K562 (cell line): ENCODE measurements around the gene MAD1L1.

Experiments used
- NFIC ChIP-seq: fragments of 450-650 bp; IDR thresholded peaks from 2 replicates; pipeline ENCODE4 v1.6.1; 2017; ENCODE audit warnings: mild to moderate bottlenecking, inconsistent platforms
- OTX1 ChIP-seq: fragments of 450-650 bp; formaldehyde crosslinking; IDR thresholded peaks from 2 replicates; pipeline ENCODE4 v1.4.0; 2022; ENCODE audit warnings: mild to moderate bottlenecking
- PCBP1 ChIP-seq: fragments of 200-400 bp; formaldehyde crosslinking; IDR thresholded peaks from 2 replicates; pipeline ENCODE4 v1.6.1; 2018; ENCODE audit warnings: mild to moderate bottlenecking, low read depth, low read length; ENCODE audit not compliant: poor library complexity, severe bottlenecking
- POLR2A ChIP-seq: fragments of 450-650 bp; conservative IDR thresholded peaks from 2 replicates; pipeline ENCODE4 v1.6.1; 2016
- RBM39 ChIP-seq: fragments of 200-400 bp; formaldehyde crosslinking; optimal IDR thresholded peaks from 2 replicates; pipeline ENCODE3; 2018; ENCODE audit warnings: low read depth, low read length
- YY1 ChIP-seq, 3 experiments: IDR thresholded peaks; 2 replicates each; pipeline ENCODE4 v1.6.1; 2011; ENCODE audit warnings: low read length in 2 of 3, mild to moderate bottlenecking in 2 of 3, moderate library complexity in 2 of 3, borderline replicate concordance in 1 of 3, control low read depth in 1 of 3, low read depth in 1 of 3; ENCODE audit not compliant: insufficient read depth in 3 of 3, insufficient replicate concordance in 2 of 3, control insufficient read depth in 1 of 3, insufficient read length in 1 of 3; ENCODE audit errors: extremely low read depth in 1 of 3
- ZFX ChIP-seq: sonication (generic); formaldehyde crosslinking; IDR thresholded peaks from 2 replicates; pipeline ENCODE4 v1.8.0; 2022; ENCODE audit warnings: mild to moderate bottlenecking, missing genetic modification reagents, moderate library complexity
- TF ChIP-seq, protein P1 (sequence below), 2 experiments: fragments of 200-800 bp in 1 of 2; sonication (Bioruptor generic) in 1 of 2; sonication (generic) in 1 of 2; formaldehyde crosslinking in 1 of 2; IDR thresholded peaks in 1 of 2; conservative IDR thresholded peaks in 1 of 2; 2 replicates each; pipeline versions ENCODE4 v1.5.0 to v1.6.1; 2016 to 2020; ENCODE audit warnings: missing compliant biosample characterization in 1 of 2, missing genetic modification characterization in 1 of 2, missing genetic modification reagents in 1 of 2
- TF ChIP-seq, protein P2 (sequence below): fragments of 250-450 bp; sonication (Bioruptor Pico); IDR thresholded peaks from 2 replicates; pipeline ENCODE4 v1.8.0; 2022; ENCODE audit warnings: moderate library complexity, mild to moderate bottlenecking, inconsistent platforms
- TF ChIP-seq, protein P3 (sequence below): IDR thresholded peaks from 2 replicates; pipeline ENCODE4 v1.6.1; 2014; ENCODE audit warnings: antibody characterized with exemption

DNA sequence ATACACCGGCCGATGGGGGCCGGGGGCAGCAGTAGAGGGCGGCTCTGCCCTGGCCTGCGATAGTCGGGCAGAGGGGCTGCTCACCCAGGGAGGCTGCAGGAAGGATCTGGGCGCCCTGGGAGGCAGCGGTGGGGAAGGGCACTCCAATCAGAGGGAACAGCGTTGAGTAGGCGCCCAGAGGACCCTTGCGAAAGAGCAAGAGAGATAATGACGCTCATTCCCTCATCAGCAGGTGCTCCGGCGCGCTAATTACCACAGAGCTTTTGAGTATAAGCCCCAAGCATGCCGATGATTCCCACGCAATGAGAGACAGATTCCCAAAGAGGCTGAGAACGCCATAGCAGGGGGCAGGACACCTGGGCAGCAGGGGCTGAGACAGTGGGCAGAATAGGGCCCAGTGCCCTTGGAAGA, 215.3 kb downstream of the MAD1L1 start:
- TF ChIP-seq NFIC (no peak), ZFX (CRISPR knock-in tag) (no peak), PCBP1 (no peak), OTX1 (no peak), YY1 (IDR thresholded peaks at IDR 0.05; ENCODE audit: borderline replicate concordance in 1 of 3, control insufficient read depth in 1 of 3, extremely low read depth in 1 of 3, insufficient read depth in 3 of 3, insufficient read length in 1 of 3, insufficient replicate concordance in 2 of 3, low read depth in 1 of 3, low read length in 2 of 3) (no peak), RBM39 (no peak), POLR2A (no peak)
- TF ChIP-seq, protein P1, sequence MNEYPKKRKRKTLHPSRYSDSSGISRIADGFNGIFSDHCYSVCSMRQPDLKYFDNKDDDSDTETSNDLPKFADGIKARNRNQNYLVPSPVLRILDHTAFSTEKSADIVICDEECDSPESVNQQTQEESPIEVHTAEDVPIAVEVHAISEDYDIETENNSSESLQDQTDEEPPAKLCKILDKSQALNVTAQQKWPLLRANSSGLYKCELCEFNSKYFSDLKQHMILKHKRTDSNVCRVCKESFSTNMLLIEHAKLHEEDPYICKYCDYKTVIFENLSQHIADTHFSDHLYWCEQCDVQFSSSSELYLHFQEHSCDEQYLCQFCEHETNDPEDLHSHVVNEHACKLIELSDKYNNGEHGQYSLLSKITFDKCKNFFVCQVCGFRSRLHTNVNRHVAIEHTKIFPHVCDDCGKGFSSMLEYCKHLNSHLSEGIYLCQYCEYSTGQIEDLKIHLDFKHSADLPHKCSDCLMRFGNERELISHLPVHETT (CRISPR knock-in tag; conservative IDR thresholded peaks at IDR 0.05 in 1 of 2, IDR thresholded peaks at IDR 0.05 in 1 of 2) = no peak
- TF ChIP-seq, protein P2, sequence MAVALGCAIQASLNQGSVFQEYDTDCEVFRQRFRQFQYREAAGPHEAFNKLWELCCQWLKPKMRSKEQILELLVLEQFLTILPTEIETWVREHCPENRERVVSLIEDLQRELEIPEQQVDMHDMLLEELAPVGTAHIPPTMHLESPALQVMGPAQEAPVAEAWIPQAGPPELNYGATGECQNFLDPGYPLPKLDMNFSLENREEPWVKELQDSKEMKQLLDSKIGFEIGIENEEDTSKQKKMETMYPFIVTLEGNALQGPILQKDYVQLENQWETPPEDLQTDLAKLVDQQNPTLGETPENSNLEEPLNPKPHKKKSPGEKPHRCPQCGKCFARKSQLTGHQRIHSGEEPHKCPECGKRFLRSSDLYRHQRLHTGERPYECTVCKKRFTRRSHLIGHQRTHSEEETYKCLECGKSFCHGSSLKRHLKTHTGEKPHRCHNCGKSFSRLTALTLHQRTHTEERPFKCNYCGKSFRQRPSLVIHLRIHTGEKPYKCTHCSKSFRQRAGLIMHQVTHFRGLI = no peak
- TF ChIP-seq, protein P3, sequence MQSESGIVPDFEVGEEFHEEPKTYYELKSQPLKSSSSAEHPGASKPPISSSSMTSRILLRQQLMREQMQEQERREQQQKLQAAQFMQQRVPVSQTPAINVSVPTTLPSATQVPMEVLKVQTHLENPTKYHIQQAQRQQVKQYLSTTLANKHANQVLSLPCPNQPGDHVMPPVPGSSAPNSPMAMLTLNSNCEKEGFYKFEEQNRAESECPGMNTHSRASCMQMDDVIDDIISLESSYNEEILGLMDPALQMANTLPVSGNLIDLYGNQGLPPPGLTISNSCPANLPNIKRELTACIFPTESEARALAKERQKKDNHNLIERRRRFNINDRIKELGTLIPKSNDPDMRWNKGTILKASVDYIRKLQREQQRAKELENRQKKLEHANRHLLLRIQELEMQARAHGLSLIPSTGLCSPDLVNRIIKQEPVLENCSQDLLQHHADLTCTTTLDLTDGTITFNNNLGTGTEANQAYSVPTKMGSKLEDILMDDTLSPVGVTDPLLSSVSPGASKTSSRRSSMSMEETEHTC = no peak
